Left ventricle myocardium inferior (tissue), 1 donor: Measurements from ENCODE around the gene COL25A1. TPM values are rescaled to one million over a fixed set of nuclear protein-coding genes. Genes with fewer than 3 reads are reported as not detected.

ENCODE experiments used
- DNase-seq: peaks from one replicate; pipeline ENCODE4 v3.0.0-alpha.2; 2020
- H3K27ac ChIP-seq: fragments of 200-600 bp; replicated peaks from 2 replicates; pipeline ENCODE4 v1.8.0; 2021
- H3K27me3 ChIP-seq: fragments of 200-600 bp; 2 replicates; pipeline ENCODE4 v1.8.0; 2021; ENCODE audit warnings: low read depth
- H3K36me3 ChIP-seq: fragments of 200-600 bp; 2 replicates; pipeline ENCODE4 v1.8.0; 2021
- H3K4me1 ChIP-seq: fragments of 200-600 bp; 2 replicates; pipeline ENCODE4 v1.8.0; 2021
- H3K4me3 ChIP-seq: fragments of 200-600 bp; 2 replicates; pipeline ENCODE4 v1.8.0; 2021; ENCODE audit warnings: mild to moderate bottlenecking, moderate library complexity
- H3K9me3 ChIP-seq: fragments of 200-600 bp; replicated peaks from 2 replicates; pipeline ENCODE4 v1.8.0; 2021
- intact Hi-C: fragments of 100-400 bp; cut with micrococcal nuclease; formaldehyde crosslinking; loops from one replicate; pipeline ENCODE4 v1.11.0; 2022
- total RNA-seq: library from RNA; stranded (reverse); fragmentation: NEBNext Ultra II Directional; extraction: Animal tissue kit (Norgen Biotek cat#: 25700); gene quantifications from one replicate; pipeline ENCODE4 v1.2.1, GENCODE V29; 2021
- TF ChIP-seq, protein P1 (sequence below): fragments of 200-600 bp; IDR thresholded peaks from 2 replicates; pipeline ENCODE4 v1.8.0; 2021; ENCODE audit warnings: antibody characterized with exemption, mild to moderate bottlenecking, borderline replicate concordance
- donor health status: DM: no; HTN: yes; CAD: no; lungs with severe emphysema.

Gene COL25A1
- total RNA-seq, 1 donor from 2014 or later, result 0.77 TPM

DNA sequence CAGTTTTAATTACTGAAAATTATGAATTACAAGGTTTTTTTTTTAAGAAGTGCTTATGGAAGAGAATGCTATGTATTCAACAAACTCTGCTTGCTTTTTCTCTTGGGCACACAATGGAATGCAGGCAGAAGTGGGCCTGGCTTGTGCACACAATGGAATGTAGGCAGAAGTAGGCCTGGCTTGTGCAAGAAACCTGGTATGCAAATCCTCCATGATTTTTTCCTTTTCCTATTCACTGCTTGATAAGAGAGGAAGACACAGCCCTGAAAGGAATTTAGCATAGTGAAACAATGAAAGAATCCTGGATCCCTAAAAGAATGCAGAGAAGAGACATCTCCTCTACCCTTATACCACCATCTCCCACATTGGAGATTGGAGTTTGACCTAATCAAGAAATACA, 138.4 kb downstream of the COL25A1 start:
- no peaks in the 10 kb centered on the region for H3K27me3 ChIP-seq
- H3K9me3 ChIP-seq, result no peaks in the 10 kb centered on the region
- TF ChIP-seq, protein P1, sequence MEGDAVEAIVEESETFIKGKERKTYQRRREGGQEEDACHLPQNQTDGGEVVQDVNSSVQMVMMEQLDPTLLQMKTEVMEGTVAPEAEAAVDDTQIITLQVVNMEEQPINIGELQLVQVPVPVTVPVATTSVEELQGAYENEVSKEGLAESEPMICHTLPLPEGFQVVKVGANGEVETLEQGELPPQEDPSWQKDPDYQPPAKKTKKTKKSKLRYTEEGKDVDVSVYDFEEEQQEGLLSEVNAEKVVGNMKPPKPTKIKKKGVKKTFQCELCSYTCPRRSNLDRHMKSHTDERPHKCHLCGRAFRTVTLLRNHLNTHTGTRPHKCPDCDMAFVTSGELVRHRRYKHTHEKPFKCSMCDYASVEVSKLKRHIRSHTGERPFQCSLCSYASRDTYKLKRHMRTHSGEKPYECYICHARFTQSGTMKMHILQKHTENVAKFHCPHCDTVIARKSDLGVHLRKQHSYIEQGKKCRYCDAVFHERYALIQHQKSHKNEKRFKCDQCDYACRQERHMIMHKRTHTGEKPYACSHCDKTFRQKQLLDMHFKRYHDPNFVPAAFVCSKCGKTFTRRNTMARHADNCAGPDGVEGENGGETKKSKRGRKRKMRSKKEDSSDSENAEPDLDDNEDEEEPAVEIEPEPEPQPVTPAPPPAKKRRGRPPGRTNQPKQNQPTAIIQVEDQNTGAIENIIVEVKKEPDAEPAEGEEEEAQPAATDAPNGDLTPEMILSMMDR, result no peak
- no peaks in the 10 kb centered on the region for H3K36me3 ChIP-seq
- no peaks in the 10 kb centered on the region for H3K4me1 ChIP-seq
- intact Hi-C loops, result no loop called here
- no peak for DNase-seq
- no peak overlapping the region for H3K27ac ChIP-seq
- H3K4me3 ChIP-seq, result no peak overlapping the region

DNA sequence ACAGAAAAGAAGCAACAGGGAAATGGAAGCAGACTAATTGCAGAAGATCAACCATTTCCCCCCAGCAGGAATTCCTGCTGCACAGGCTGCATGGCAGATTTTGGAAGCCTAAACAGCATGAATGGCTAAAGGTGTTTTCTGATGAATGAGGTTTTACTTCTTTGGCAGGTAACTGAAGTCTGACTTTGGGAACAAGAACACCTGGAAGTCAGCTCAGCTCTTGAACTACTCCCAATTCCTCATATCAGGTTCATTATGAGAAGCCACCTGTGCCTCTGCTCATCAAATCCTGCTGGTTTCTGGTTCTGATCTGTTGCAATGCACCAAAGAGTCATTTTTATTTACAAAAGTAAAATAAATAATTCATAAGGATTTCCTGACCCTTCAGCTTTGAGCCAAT, 139.0 kb downstream of the COL25A1 start:
- intact Hi-C loops, result no loop called here
- Histone ChIP-seq H3K36me3 (no peaks in the 10 kb centered on the region), H3K27me3 (no peaks in the 10 kb centered on the region), H3K27ac (no peak overlapping the region), H3K9me3 (no peaks in the 10 kb centered on the region), H3K4me3 (no peak overlapping the region), H3K4me1 (no peaks in the 10 kb centered on the region)
- DNase-seq, result no peak
- TF ChIP-seq, protein P1, result no peak

DNA sequence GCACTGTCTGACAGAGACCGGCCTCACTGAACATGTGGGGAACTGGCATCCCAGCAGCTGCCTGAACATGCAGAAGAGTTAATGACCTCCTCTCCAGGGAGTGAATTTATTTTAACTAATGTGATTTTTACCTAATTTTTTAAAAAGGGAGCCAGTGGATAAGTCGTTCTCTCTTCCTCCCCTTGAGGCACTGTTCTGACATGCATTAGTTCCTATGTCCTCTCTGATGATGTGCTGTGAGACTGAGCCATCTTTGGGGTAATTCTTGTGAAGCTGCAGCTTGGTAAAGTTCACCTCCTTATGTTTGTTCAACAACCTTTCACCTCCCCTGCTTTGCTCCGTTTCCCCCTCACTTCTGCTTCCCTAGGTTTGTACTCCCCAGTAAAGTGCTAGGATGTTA, 139.7 kb downstream of the COL25A1 start:
- Histone ChIP-seq H3K9me3 (no peaks in the 10 kb centered on the region), H3K27ac (no peak overlapping the region), H3K27me3 (no peaks in the 10 kb centered on the region), H3K4me3 (no peak overlapping the region), H3K36me3 (no peaks in the 10 kb centered on the region), H3K4me1 (no peaks in the 10 kb centered on the region)
- TF ChIP-seq, protein P1, result no peak
- intact Hi-C loops, result no loop called here
- DNase-seq, result no peak

DNA sequence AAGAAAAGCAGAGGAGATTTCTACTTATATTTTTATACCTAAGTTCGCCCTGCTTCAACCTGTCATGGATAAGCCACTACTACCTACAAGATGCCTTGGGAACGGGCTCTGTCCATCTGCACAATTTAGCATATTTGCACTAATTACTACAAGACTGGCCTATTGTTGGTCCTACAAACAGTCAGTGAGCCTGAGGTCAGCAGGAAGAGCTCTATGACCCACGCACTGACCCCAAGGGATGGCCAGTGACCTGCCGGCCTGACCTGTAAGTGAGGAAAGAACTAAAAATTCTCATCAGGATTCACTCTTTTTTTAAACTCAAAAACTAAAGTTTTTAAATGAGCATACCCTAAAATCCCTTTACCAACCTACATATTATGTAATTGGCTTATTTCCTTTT, 142.0 kb downstream of the COL25A1 start:
- intact Hi-C loops, result no loop called here
- no peak overlapping the region for H3K27ac ChIP-seq
- H3K36me3 ChIP-seq, result no peaks in the 10 kb centered on the region
- TF ChIP-seq, protein P1, result no peak
- no peaks in the 10 kb centered on the region for H3K4me1 ChIP-seq
- H3K4me3 ChIP-seq, result no peak overlapping the region
- DNase-seq, result no peak
- no peaks in the 10 kb centered on the region for H3K9me3 ChIP-seq
- no peaks in the 10 kb centered on the region for H3K27me3 ChIP-seq

DNA sequence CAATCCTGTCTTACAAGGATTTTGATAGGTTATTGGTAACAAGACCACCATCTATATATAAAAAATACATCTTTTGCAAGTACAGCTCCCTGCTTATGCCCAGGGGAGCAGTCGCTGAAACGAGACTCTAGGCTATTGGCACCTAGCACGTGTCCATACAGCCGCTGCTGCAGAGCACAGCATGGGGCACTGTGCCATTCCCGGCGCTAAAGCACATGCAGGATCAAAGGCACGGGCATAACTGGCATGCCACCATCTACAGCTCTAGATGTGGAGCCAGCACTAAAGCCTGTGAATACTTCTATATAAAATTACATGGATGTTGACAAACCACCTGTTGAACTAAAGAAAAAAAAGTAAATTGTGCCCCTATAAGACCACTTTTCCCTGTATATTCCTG, 144.8 kb downstream of the COL25A1 start:
- no peaks in the 10 kb centered on the region for H3K9me3 ChIP-seq
- no peaks in the 10 kb centered on the region for H3K36me3 ChIP-seq
- TF ChIP-seq, protein P1, result no peak
- no peaks in the 10 kb centered on the region for H3K27me3 ChIP-seq
- H3K27ac ChIP-seq, result no peak overlapping the region
- intact Hi-C loops, result no loop called here
- no peak for DNase-seq
- H3K4me3 ChIP-seq, result no peak overlapping the region
- no peaks in the 10 kb centered on the region for H3K4me1 ChIP-seq

DNA sequence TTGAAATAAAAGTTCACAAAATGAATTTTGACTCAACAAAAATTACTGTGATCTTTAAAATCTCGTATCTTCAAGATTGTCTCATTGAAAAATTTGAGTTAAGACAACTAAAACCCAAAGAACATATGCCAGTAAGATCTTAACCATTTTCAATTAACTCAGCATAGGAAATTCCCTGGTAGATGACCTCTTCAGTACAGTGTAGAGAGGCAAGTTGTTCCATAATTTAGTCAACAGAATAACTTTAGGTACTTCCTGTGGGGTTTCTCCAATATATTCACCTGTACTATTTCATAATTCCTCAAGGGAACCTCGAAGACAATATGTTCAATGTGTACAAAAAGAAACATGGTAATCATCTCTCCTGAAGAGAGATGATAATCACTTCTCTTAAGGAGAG, 145.3 kb downstream of the COL25A1 start:
- TF ChIP-seq, protein P1, result no peak
- no peak for DNase-seq
- intact Hi-C loops, result no loop called here
- no peaks in the 10 kb centered on the region for H3K27me3 ChIP-seq
- H3K9me3 ChIP-seq, result no peaks in the 10 kb centered on the region
- no peak overlapping the region for H3K4me3 ChIP-seq
- H3K4me1 ChIP-seq, result no peaks in the 10 kb centered on the region
- no peak overlapping the region for H3K27ac ChIP-seq
- H3K36me3 ChIP-seq, result no peaks in the 10 kb centered on the region
